Endometrial microvascular endothelial cells (primary cell): Measurements from ENCODE around the gene ZNF846. TPM values are rescaled to one million over a fixed set of nuclear protein-coding genes. Genes with fewer than 3 reads are reported as not detected.
"Not testable (repeated sequence)": the region's sequence is repeated elsewhere in the genome, so short reads cannot be mapped to it uniquely, and the experiment has no call there.

Experiments
- in situ Hi-C: cut with HindIII; loops from 2 replicates; pipeline ENCODE4 v1.10.0; 2017; ENCODE audit warnings: low sequenced_read_pairs, low pct_unique_long_range_greater_than_20kb; ENCODE audit errors: inconsistent ontology term
- total RNA-seq: library from RNA; depleted of rRNA; stranded (reverse); fragments of >200 nt; gene quantifications from one replicate; pipeline ENCODE4 v1.2.3, GENCODE V29; 2015; ENCODE audit errors: inconsistent ontology term

The ZNF846 gene
- 6.5 TPM for total RNA-seq

GRCh38 chr19:9768175-9769112 is at the start of gene ZNF846:
TSS of gene ZNF846 (minus strand) at chr19:9768738. CDS start at chr19:9764950, 3,788 bp downstream.
- in situ Hi-C loops, result no loop called here

- in situ Hi-C loops, result no loop called here
Observed at GRCh38 chr19:9818175-9818733, 49.7 kb upstream of the ZNF846 start.

- in situ Hi-C loops, result no loop called here
Observed at GRCh38 chr19:9811139-9811538, 42.6 kb upstream of the ZNF846 start.

DNA sequence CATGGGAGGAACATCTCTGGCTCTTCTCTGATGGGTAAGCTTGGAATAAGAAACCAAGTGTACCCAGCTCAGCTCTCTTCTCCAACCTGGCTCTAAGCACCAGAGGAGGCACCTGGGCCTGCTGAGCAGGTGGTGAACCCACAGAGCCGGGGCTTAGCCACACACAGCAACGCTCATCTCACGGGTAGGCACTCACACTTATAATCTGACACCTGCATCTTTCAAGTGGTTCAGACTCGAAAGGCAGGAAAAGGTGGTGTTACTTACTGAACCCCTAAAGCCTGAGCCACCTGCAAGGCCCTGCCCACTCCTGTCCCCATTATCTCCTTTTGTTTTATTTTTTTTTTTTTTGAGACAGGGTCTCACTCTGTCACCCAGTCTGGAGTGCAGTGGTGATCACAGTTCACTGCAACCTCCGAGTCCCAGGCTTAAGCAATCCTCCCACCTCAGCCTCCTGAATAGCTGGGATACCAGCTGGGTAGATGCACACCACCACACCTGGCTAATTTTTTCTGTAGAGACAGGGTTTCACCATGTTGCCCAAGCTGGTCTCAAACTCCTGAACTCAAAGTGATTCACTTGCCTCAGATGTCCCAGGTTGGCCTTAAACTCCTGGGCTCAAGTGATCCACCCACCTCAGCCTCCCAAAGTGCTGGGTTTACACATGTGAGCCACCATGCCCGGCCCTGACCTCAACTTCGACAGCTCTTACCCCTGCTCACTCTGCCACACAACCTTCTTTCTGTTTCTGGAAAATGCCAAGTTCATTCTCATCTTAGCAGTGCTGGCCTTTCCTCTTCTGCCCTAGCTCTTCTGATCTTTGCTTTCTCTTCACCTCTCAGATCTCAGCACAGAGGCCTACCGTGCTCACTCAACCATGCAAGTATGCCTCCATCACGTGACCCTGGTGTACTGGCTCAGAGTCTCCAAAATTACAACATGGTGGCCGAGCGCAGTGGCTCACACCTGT is 40.6 kb upstream of the ZNF846 start:
- in situ Hi-C loops, result no loop called here

- in situ Hi-C loops, result no loop called here
Observed at GRCh38 chr19:9806803-9807202, 38.3 kb upstream of the ZNF846 start.

DNA sequence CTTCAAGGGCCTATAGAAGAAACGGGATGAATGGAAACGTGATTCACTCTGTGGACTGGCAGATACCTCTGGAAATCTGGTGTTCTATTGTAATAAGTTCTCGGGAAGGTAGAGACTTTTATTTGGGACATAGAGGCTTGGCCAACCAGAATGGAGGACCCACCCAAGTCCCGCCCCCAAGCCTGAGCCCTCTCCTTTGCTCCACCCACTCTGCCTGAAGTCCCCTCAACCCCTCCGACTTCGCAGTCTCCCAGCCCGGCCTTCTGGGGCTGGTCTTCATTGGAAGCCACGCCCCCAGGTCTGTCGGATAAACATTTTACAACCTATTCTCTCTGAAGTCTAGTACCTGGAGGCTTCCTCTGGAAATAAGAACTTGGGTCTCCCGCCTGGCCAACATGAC is 33.4 kb upstream of the ZNF846 start:
- in situ Hi-C loops, result no loop called here

DNA sequence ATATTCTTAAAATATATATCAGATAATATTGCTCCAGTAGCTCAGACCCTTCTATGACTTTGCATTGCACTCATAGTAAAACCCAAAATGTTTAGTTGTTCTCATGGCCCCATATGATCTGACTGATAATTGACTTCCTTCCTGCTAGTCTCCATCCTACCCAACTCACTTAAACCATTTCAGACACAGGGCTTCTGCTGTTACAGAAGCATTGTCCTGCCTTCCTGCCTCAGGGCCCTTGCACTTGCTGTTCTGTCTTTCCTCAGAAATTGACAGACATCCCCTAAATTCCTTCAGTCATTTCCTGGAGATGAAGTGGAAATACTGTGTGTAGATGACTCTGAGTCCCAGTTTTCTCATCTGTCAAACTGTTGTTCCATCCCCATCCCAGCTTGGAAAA is 30.6 kb upstream of the ZNF846 start:
- in situ Hi-C loops, result no loop called here

- in situ Hi-C loops, result no loop called here
Observed at GRCh38 chr19:9797871-9798270, 29.3 kb upstream of the ZNF846 start.

DNA sequence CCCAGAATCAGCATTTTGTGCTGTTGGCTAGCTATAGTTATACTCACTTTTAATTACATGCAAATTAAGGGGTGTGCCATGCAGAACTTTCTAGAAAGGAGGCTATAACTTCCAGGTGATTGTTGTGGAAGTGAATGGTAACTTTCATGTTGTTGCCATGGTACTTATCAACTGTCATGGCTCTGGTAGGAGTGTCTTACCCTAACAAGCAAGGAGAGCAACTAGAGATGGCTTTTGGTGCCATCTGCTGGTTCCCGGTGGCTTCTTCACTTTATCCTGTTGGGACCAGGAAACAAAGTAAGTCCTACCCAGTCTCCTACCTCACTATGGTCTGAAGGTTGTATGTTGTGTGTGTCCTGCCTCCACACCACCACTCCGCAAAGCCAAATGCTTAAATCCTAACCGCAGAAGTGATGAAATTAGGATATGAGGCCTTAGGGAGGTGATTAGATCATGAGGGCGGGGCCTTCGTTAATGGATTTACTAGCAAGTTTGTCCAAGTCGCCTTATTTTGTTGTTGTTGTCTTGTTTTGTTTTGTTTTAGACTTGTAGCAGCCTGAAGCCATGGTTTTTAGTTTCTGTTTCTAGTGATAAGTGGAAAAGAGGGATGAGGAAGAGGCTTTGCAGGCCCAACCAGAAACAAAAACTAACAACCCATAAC is 27.7 kb upstream of the ZNF846 start:
- in situ Hi-C loops, result no loop called here

DNA sequence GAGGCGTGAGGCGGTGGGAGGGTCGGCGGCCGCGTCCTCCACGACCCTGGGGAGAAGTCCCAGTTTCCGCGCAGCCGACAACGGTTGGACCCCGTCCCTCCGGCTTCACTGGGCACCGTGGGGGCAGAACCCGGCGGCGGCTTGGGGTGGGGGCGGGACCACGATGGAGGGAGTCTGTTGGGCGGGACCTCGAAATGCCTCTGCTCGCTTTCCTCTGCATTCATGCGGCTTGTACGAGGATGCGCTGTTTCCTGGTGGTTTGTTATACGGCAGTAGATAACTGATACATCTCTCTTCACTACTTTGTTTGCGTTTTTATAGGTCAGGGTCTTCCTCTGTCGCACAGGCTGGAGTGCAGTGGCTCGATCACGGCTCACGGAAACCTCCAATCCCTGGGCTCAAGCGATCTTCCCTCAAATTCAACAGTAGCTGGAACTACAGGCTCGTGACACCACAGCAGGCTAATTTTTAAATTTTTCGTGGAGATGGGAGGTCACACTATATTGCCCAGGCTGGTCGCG is 24.6 kb upstream of the ZNF846 start:
- in situ Hi-C loops, result no loop called here

GRCh38 chr19:9792206-9793070 is 23.9 kb upstream of the ZNF846 start:
- in situ Hi-C loops, result no loop called here

DNA sequence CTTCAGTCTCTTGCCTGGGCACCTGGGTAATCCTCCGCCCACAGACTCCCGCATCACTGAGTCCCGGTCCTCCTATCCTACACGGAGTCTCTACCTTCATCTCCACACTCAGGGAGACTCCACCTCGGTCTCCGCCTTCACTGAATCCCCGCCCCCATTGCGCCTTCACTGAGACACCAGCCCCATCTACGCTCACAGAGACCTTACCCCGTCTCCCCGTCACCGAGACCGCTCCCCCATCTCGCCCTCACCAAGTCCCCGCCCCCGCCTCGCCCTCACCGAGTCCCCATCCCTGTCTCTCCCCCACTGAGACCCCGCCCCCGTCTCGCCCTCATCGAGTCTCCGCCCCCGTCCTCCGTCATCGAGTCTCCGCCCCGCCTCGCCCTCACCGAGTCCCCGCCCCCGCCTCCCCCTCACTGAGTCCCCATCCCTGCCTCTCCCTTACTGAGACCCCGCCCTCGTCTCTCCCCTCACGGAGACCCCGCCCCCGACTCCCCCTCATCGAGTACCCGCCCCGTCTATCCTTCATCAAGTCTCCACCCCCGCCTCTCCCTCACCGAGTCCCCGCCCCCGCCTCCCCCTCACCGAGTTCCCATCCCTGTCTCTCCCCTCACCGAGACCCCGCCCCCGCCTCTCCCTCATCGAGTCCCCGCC is 23.1 kb upstream of the ZNF846 start:
- in situ Hi-C loops, result no loop called here

GRCh38 chr19:9791073-9791367 is 22.5 kb upstream of the ZNF846 start:
- in situ Hi-C loops, result not testable (repeated sequence)

DNA sequence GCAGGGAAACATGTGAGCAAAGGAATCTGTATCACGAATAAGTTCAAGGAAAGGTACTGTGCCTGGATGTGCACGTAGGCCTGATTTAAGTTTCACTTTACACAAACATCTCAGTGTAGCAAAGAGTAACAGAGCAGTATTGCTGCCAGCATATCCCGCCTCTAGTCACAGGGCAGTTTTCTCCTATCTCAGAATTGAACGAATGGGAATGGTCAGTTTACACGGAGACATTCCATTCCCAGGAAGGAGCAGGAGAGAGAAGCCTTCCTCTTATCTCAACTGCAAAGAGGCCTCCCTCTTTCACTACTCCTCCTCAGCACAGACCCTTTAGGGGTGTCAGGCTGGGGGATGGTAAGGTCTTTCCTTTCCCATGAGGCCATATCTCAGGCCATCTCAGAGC is 21.0 kb upstream of the ZNF846 start:
- in situ Hi-C loops, result not testable (repeated sequence)

- in situ Hi-C loops, result no loop called here
Observed at GRCh38 chr19:9789066-9789465, 20.5 kb upstream of the ZNF846 start.

- in situ Hi-C loops, result not testable (repeated sequence)
Observed at GRCh38 chr19:9788604-9789003, 20.1 kb upstream of the ZNF846 start.

GRCh38 chr19:9786819-9787218 is 18.3 kb upstream of the ZNF846 start:
- in situ Hi-C loops, result no loop called here
